ENCODE data around the gene PTGES2. TPM values are rescaled to one million over a fixed set of nuclear protein-coding genes. Genes with fewer than 3 reads are reported as not detected.

The PTGES2 gene
- total and polyA plus RNA-seq, 9 of the 15 experiments (the other 6 are each of a cell fraction or from before 2014, with no cell fraction given): 2.4 to 196 (median 90.1) TPM

GRCh38 chr9:128094166-128094949 lies 33.2 kb downstream of the PTGES2 start (continued):
- TF ChIP-seq ZNF407 (IDR thresholded peaks at IDR 0.05; ENCODE audit: low read depth): no peak
- peak; percentile 26; the same call in 1 of the 2 replicates for TF ChIP-seq SUPT5H (IDR thresholded peaks at IDR 0.05)
- TF ChIP-seq GTF3C2 (IDR thresholded peaks at IDR 0.05; ENCODE audit: borderline replicate concordance, extremely low read depth, insufficient read length): no peak
- no peak for TF ChIP-seq ZSCAN32 (CRISPR knock-in tag; IDR thresholded peaks at IDR 0.05)
- peak; percentile 55; the same call in 1 of the 2 replicates for TF ChIP-seq ATF3 (IDR thresholded peaks at IDR 0.05)
- no peak for TF ChIP-seq ATF3 (CRISPR knock-in tag; conservative IDR thresholded peaks at IDR 0.05)
- TF ChIP-seq CBFA2T3 (IDR thresholded peaks at IDR 0.05): peak; percentile 80
- TF ChIP-seq RHOXF2B (CRISPR knock-in tag; conservative IDR thresholded peaks at IDR 0.05): 0 out of 2 replicates have a peak, but pooled peaks have one; percentile 24
- no peak for TF ChIP-seq NR4A1 (CRISPR knock-in tag; IDR thresholded peaks at IDR 0.05)
- TF ChIP-seq NR4A1 (tag; IDR thresholded peaks at IDR 0.05): no peak
- peak; percentile 93 for TF ChIP-seq NFYB (IDR thresholded peaks at IDR 0.05; ENCODE audit: extremely low read depth, insufficient read length)
- no peak for TF ChIP-seq COPS2 (conservative IDR thresholded peaks at IDR 0.05)
